ENCODE measurements around the gene CDK4. TPM values are rescaled to one million over a fixed set of nuclear protein-coding genes. Genes with fewer than 3 reads are reported as not detected.
A peak's percentile ranks its signal among the peaks of the same experiment; 100 is the strongest.

Gene CDK4
- total and polyA plus RNA-seq, 2 of the 13 experiments (the other 11 are each of a cell fraction or from before 2014, with no cell fraction given) = 191 to 209 TPM

DNA sequence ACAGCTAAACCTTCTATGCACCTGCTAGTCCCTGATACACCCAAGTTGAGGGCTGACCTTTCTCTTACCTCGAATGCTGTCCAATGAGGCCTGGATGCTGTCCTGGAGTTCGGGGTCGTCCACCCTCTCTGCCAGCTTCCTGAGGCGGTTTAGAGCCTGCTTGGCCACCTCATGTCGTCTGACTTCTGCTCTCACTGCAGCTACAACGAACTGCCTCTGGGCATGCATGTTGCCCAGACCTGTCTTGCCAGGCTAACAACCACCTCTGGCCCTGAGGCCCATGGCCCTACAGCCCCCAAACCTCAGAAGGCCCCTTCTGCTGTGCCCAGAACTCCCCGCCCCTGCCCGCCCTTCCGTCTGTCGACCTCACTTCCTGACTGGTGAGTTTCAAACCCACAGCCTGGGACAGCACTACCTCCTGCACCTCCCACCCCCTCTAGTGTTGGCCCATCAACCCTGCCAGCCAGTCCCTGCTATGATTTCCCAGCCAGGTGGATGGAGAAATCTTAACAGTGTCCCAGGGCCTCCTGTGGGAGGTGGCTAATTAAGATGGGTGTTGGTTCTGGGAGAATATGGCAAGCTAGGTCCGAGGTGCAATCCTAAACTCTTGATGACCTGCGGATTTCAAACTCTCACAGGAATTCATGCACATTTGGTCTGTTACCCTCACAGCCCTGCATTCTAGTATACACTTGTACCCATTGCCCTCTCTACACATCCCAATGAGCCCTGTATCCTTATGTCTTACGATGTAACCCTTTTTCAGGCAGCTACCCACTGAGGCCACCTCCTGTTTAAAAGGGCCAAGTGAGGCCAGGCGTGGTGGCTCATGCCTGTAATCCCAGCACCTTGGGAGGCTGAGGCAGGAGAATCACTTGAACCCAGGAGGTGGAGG, 10.0 kb downstream of the CDK4 start (continued):
- TF ChIP-seq ZNF451 (CRISPR knock-in tag; IDR thresholded peaks at IDR 0.05) (no peak), CBX1 (IDR thresholded peaks at IDR 0.05; ENCODE audit: low read depth) (no peak), JDP2 (CRISPR knock-in tag; IDR thresholded peaks at IDR 0.05; ENCODE audit: borderline replicate concordance) (no peak), SMC3 (IDR thresholded peaks at IDR 0.05; ENCODE audit: low read length) (peak; percentile 13; the same call in 1 of the 2 replicates), KLF11 (CRISPR knock-in tag; IDR thresholded peaks at IDR 0.05) (no peak), CBX5 (CRISPR knock-in tag; IDR thresholded peaks at IDR 0.05; ENCODE audit: borderline replicate concordance) (no peak), REL (CRISPR knock-in tag; conservative IDR thresholded peaks at IDR 0.05) (no peak), GABPB1 (CRISPR knock-in tag; IDR thresholded peaks at IDR 0.05) (peak; percentile 40), STAG1 (CRISPR knock-in tag; IDR thresholded peaks at IDR 0.05) (peak; percentile 36), CEBPB (IDR thresholded peaks at IDR 0.05; ENCODE audit: borderline replicate concordance, low read depth, low read length) (no peak)
- TF ChIP-seq, protein P1, sequence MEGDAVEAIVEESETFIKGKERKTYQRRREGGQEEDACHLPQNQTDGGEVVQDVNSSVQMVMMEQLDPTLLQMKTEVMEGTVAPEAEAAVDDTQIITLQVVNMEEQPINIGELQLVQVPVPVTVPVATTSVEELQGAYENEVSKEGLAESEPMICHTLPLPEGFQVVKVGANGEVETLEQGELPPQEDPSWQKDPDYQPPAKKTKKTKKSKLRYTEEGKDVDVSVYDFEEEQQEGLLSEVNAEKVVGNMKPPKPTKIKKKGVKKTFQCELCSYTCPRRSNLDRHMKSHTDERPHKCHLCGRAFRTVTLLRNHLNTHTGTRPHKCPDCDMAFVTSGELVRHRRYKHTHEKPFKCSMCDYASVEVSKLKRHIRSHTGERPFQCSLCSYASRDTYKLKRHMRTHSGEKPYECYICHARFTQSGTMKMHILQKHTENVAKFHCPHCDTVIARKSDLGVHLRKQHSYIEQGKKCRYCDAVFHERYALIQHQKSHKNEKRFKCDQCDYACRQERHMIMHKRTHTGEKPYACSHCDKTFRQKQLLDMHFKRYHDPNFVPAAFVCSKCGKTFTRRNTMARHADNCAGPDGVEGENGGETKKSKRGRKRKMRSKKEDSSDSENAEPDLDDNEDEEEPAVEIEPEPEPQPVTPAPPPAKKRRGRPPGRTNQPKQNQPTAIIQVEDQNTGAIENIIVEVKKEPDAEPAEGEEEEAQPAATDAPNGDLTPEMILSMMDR (CRISPR knock-in tag; IDR thresholded peaks at IDR 0.05) = peak; percentile 61

DNA sequence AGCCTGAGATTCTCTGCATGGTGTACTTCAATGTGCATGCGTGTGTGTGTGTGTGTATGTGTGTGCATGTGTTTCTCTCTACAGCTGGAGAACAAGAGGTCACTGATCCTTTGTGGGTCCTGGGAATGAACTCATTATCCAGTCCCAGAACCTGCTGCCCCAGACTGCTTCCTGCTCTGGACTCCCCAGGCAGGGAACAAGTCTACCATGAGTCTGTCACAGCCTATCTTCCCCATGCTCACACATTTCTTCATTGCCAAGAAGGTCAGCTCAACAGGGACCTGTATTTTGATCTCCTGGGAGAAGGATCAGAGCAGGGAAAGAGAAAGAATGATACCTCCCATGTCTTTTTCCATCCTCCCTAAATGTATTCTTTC, 10.7 kb downstream of the CDK4 start:
- FAIRE-seq (no peak), DNase-seq (ENCODE audit: low spot score) (no peak), ATAC-seq (no peak)
- TF ChIP-seq ZNF747 (CRISPR knock-in tag; IDR thresholded peaks at IDR 0.05; ENCODE audit: borderline replicate concordance) (no peak), GPN1 (CRISPR knock-in tag; IDR thresholded peaks at IDR 0.05; ENCODE audit: borderline replicate concordance) (no peak), ZNF563 (CRISPR knock-in tag; IDR thresholded peaks at IDR 0.05) (no peak), SOX5 (CRISPR knock-in tag; IDR thresholded peaks at IDR 0.05; ENCODE audit: borderline replicate concordance) (no peak), GTF3A (CRISPR knock-in tag; conservative IDR thresholded peaks at IDR 0.05) (no peak), MTF2 (CRISPR knock-in tag; IDR thresholded peaks at IDR 0.05; ENCODE audit: borderline replicate concordance) (no peak), ZNF788 (CRISPR knock-in tag; IDR thresholded peaks at IDR 0.05; ENCODE audit: borderline replicate concordance) (no peak), ZNF598 (CRISPR knock-in tag; IDR thresholded peaks at IDR 0.05; ENCODE audit: borderline replicate concordance) (no peak), ELF1 (CRISPR knock-in tag; IDR thresholded peaks at IDR 0.05) (no peak), TBX3 (IDR thresholded peaks at IDR 0.05; ENCODE audit: borderline replicate concordance) (no peak)
- TF ChIP-seq, protein P2, sequence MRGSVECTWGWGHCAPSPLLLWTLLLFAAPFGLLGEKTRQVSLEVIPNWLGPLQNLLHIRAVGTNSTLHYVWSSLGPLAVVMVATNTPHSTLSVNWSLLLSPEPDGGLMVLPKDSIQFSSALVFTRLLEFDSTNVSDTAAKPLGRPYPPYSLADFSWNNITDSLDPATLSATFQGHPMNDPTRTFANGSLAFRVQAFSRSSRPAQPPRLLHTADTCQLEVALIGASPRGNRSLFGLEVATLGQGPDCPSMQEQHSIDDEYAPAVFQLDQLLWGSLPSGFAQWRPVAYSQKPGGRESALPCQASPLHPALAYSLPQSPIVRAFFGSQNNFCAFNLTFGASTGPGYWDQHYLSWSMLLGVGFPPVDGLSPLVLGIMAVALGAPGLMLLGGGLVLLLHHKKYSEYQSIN (CRISPR knock-in tag; IDR thresholded peaks at IDR 0.05; ENCODE audit: borderline replicate concordance) = no peak
- WGBS (ENCODE audit: low lambda C conversion rate) = no CpG with 5 or more reads among the region's 1 CpG
- intact Hi-C loops (cut with micrococcal nuclease; ENCODE audit: unreplicated experiment) (no loop called here), in situ Hi-C loops (cut with HindIII; ENCODE audit: extremely low pct_ligation_motif_present, low pct_unique_long_range_greater_than_20kb) (no loop called here)
- Histone ChIP-seq H3K4me2 (ENCODE audit: low read depth, low read length) (peak overlapping the region; percentile 54), H3K27me3 (ENCODE audit: control insufficient read depth in 1 of 2, insufficient read depth in 2 of 2, low read length in 2 of 2) (peaks cover 9 to 41% of the 10 kb centered on the region in 2 experiments; a peak in 4 of 5 replicates), H3K9ac (ENCODE audit: insufficient read depth, low read depth, low read length) (no peak overlapping the region), H3K4me1 (ENCODE audit: insufficient read depth, low read length) (peaks cover 57% of the 10 kb centered on the region), H3K36me3 (replicated peaks in 1 of 2; ENCODE audit: control insufficient read depth in 1 of 2, insufficient read depth in 2 of 2, low read length in 2 of 2) (peaks cover 0 to 9% of the 10 kb centered on the region in 2 experiments; a peak in 2 of 5 replicates), H3K4me3 (replicated peaks in 1 of 3; ENCODE audit: insufficient read depth in 1 of 3, low read depth in 2 of 3, low read length in 3 of 3) (no peak overlapping the region), H3K79me2 (ENCODE audit: insufficient read depth, low read length) (peaks cover 10% of the 10 kb centered on the region), H2AFZ (ENCODE audit: low read length) (no peak overlapping the region), H4K20me1 (ENCODE audit: insufficient read depth, low read length) (no peaks in the 10 kb centered on the region), H3K27ac (ENCODE audit: extremely low read length, insufficient read depth, low read length) (no peak overlapping the region), H3K9me3 (ENCODE audit: low read length) (no peaks in the 10 kb centered on the region)
- BruUV-seq (replicated peaks) = no TSS peak
- CTCF ChIA-PET (ENCODE audit: low intra/inter-chr PET ratio, low total read pairs) = no interaction called here
- POLR2A ChIA-PET = no interaction called here
